CD4-positive, alpha-beta T cell (primary cell): ENCODE measurements around the gene UBE2E1. TPM values are rescaled to one million over a fixed set of nuclear protein-coding genes. Genes with fewer than 3 reads are reported as not detected.

Experiments used
- ATAC-seq: fragments of 200-7000 bp; cut with Tn5 transposase; one replicate; pipeline ENCODE4 v1.10.0; 2022; ENCODE audit warnings: mild to moderate bottlenecking; ENCODE audit not compliant: poor library complexity
- CTCF ChIA-PET: fragments of 350-600 bp; sonication (Branson Sonifier 250); formaldehyde crosslinking; loops from one replicate; lab custom pipeline; 2021; ENCODE audit warnings: antibody characterized with exemption, inconsistent platforms; lab: Charles Lee
- POLR2A ChIA-PET: fragments of 350-600 bp; sonication (Branson Sonifier 250); formaldehyde crosslinking; loops from one replicate; lab custom pipeline; 2021; ENCODE audit warnings: antibody characterized with exemption, inconsistent platforms; lab: Charles Lee
- DNase-seq, 14 experiments: peaks; one replicate each; pipeline ENCODE4 v3.0.0-alpha.2; 2013 to 2020; ENCODE audit warnings: mixed read lengths in 2 of 14
- H3K27ac ChIP-seq, 2 donors: one replicate each; pipeline versions ENCODE4 v1.5.1 to v1.7.0; 2013; ENCODE audit warnings: low read length in 2 of 2, low read depth in 1 of 2, mild to moderate bottlenecking in 1 of 2
- H3K27me3 ChIP-seq, 2 experiments: 1 replicate in 1 of 2; 2 replicates in 1 of 2; pipeline versions ENCODE4 v1.6.1 to v1.7.0; 2013; ENCODE audit warnings: low read length in 2 of 2, control low read depth in 1 of 2, mild to moderate bottlenecking in 1 of 2, moderate library complexity in 1 of 2; ENCODE audit not compliant: insufficient read depth in 2 of 2, control insufficient read depth in 1 of 2
- H3K36me3 ChIP-seq: one replicate; pipeline ENCODE4 v1.6.1; 2013; ENCODE audit warnings: low read length, control low read depth; ENCODE audit not compliant: insufficient read depth
- H3K4me1 ChIP-seq: one replicate; pipeline ENCODE4 v1.6.1; 2013; ENCODE audit warnings: low read length, control low read depth; ENCODE audit not compliant: insufficient read depth
- H3K4me3 ChIP-seq: one replicate; pipeline ENCODE4 v1.5.1; 2013; ENCODE audit warnings: mild to moderate bottlenecking, low read length, moderate library complexity
- H3K9me3 ChIP-seq, 2 experiments: 1 replicate in 1 of 2; 2 replicates in 1 of 2; pipeline versions ENCODE4 v1.6.1 to v1.7.0; 2013; ENCODE audit warnings: low read length in 2 of 2, mild to moderate bottlenecking in 2 of 2, control low read depth in 1 of 2, moderate library complexity in 1 of 2; ENCODE audit not compliant: control insufficient read depth in 1 of 2, insufficient read depth in 1 of 2
- H3K27ac Mint-ChIP-seq: one replicate; pipeline ENCODE4 v1.8.0; 2020; ENCODE audit warnings: mixed read lengths
- H3K27me3 Mint-ChIP-seq: one replicate; pipeline ENCODE4 v1.8.0; 2021; ENCODE audit warnings: mixed read lengths
- H3K36me3 Mint-ChIP-seq: one replicate; pipeline ENCODE4 v1.8.0; 2021; ENCODE audit warnings: low read depth, mixed read lengths
- H3K4me1 Mint-ChIP-seq: one replicate; pipeline ENCODE4 v1.8.0; 2021; ENCODE audit warnings: low read depth, mixed read lengths
- H3K4me3 Mint-ChIP-seq: one replicate; pipeline ENCODE4 v1.8.0; 2020; ENCODE audit warnings: mild to moderate bottlenecking, mixed read lengths
- H3K9me3 Mint-ChIP-seq: one replicate; pipeline ENCODE4 v1.8.0; 2020; ENCODE audit warnings: mixed read lengths
- CTCF ChIP-seq: fragments of 200-600 bp; IDR thresholded peaks from one replicate; pipeline ENCODE4 v1.8.0; 2022; ENCODE audit warnings: antibody characterized with exemption, mild to moderate bottlenecking
- intact Hi-C, 2 experiments: fragments of 100-400 bp; cut with DNase I in 1 of 2; cut with micrococcal nuclease in 1 of 2; formaldehyde crosslinking; loops; one replicate each; pipeline versions ENCODE4 v1.15.1 to v1.9.0; 2023 to 2025; cut with DNase I, micrococcal nuclease
- total RNA-seq, 174 experiments: library from RNA in 2 of 174; stranded (reverse) in 2 of 174; gene quantifications; one replicate each; pipeline ENCODE4 v1.2.3 and lab custom pipeline; 2021 to 2026

The UBE2E1 gene
- total RNA-seq, 2 experiments from 2014 or later: 49.8 to 52.2 TPM

- CTCF ChIA-PET: no interaction called here
- Histone ChIP-seq H3K36me3 (peaks cover 38% of the 10 kb centered on the region), H3K4me3 (no peak overlapping the region), H3K4me1 (peaks cover 29% of the 10 kb centered on the region), H3K27me3 (no peaks in the 10 kb centered on the region), H3K9me3 (no peaks in the 10 kb centered on the region), H3K27ac (no peak overlapping the region)
- Mint-ChIP-seq H3K9me3 (no peaks in the 10 kb centered on the region), H3K27me3 (no peaks in the 10 kb centered on the region), H3K27ac (peak overlapping the region; percentile 98), H3K4me1 (peaks cover 61% of the 10 kb centered on the region), H3K4me3 (peak overlapping the region; percentile 99), H3K36me3 (peaks cover 55% of the 10 kb centered on the region)
- POLR2A ChIA-PET: no interaction called here
- no peak for DNase-seq
- no peak for TF ChIP-seq CTCF
- no peak for ATAC-seq
- intact Hi-C loops: loop anchor here in 1 of 2 experiments (5.0 to 10.0 kb wide), 2 partner anchors 112 to 1865 kb away; partner anchors contain the start of genes NGLY1 and UBE2E1
Observed at GRCh38 chr3:23919628-23920027, 113.9 kb downstream of the UBE2E1 start.

- DNase-seq (no peak), ATAC-seq (no peak)
- TF ChIP-seq CTCF: no peak
- Histone ChIP-seq H3K27me3 (no peaks in the 10 kb centered on the region), H3K36me3 (peaks cover 38% of the 10 kb centered on the region), H3K27ac (no peak overlapping the region), H3K9me3 (no peaks in the 10 kb centered on the region), H3K4me1 (peaks cover 29% of the 10 kb centered on the region), H3K4me3 (no peak overlapping the region)
- Mint-ChIP-seq H3K27ac (peak overlapping the region; percentile 98), H3K4me3 (peak overlapping the region; percentile 68), H3K27me3 (no peaks in the 10 kb centered on the region), H3K9me3 (no peaks in the 10 kb centered on the region), H3K36me3 (peaks cover 55% of the 10 kb centered on the region), H3K4me1 (peaks cover 58% of the 10 kb centered on the region)
- CTCF ChIA-PET: no interaction called here
- intact Hi-C loops: no loop called here
- POLR2A ChIA-PET: no interaction called here
Observed at GRCh38 chr3:23920151-23920655, 114.4 kb downstream of the UBE2E1 start.

- H3K36me3 ChIP-seq: peaks cover 38% of the 10 kb centered on the region
- H3K4me3 Mint-ChIP-seq: peak overlapping the region; percentile 9
- intact Hi-C loops: no loop called here
- no peak for ATAC-seq
- ChIA-PET CTCF (no interaction called here), POLR2A (interaction anchor here (0.7 to 1.1 kb wide), 2 partner anchors 25 to 176 kb away, joined by 3 read pairs; no protein-coding TSS in a partner anchor)
- no peak overlapping the region for H3K27ac ChIP-seq
- no peaks in the 10 kb centered on the region for H3K27me3 Mint-ChIP-seq
- H3K9me3 Mint-ChIP-seq: no peaks in the 10 kb centered on the region
- peaks cover 49% of the 10 kb centered on the region for H3K4me1 Mint-ChIP-seq
- no peak overlapping the region for H3K4me3 ChIP-seq
- peaks cover 23% of the 10 kb centered on the region for H3K4me1 ChIP-seq
- TF ChIP-seq CTCF: no peak
- H3K27me3 ChIP-seq: no peaks in the 10 kb centered on the region
- peaks cover 55% of the 10 kb centered on the region for H3K36me3 Mint-ChIP-seq
- H3K9me3 ChIP-seq: no peaks in the 10 kb centered on the region
- DNase-seq: no peak
- H3K27ac Mint-ChIP-seq: peak overlapping the region; percentile 98
Observed at GRCh38 chr3:23921052-23921511, 115.3 kb downstream of the UBE2E1 start.
